SK-N-SH (cell line): ENCODE measurements around the gene SLC26A1. TPM values are rescaled to one million over a fixed set of nuclear protein-coding genes. Genes with fewer than 3 reads are reported as not detected.

Source experiments
- CTCF ChIA-PET: fragments of 300-600, 350-600 bp; formaldehyde crosslinking; extraction: SDS; loops from one replicate; lab custom pipeline; 2021; lab: Yijun Ruan, JAX
- POLR2A ChIA-PET: fragments of 350-600 bp; sonication (Branson Sonifier 250); formaldehyde crosslinking; extraction: SDS; loops from one replicate; lab custom pipeline; 2020; ENCODE audit warnings: antibody characterized with exemption, inconsistent platforms; lab: Yijun Ruan, JAX
- DNase-seq: peaks from one replicate; pipeline ENCODE4 v3.0.0; 2012
- H2AFZ ChIP-seq: fragments of 200-600 bp; sonication (generic); 2 replicates; pipeline ENCODE4 v1.8.1; 2016; ENCODE audit warnings: antibody characterized with exemption, mild to moderate bottlenecking, low read depth
- H3F3A ChIP-seq: fragments of 200-600 bp; sonication (generic); replicated peaks from 2 replicates; pipeline ENCODE3; 2016; ENCODE audit warnings: antibody characterized with exemption, mild to moderate bottlenecking; ENCODE audit not compliant: insufficient read depth
- H3K27ac ChIP-seq, 2 experiments: fragments of 200-500 bp in 1 of 2; fragments of 200-600 bp in 1 of 2; sonication (Bioruptor generic) in 1 of 2; sonication (generic), shearing (Covaris generic) in 1 of 2; 2 replicates each; pipeline versions ENCODE4 v1.5.1 to v1.6.1; 2014 to 2016; ENCODE audit warnings: low read depth in 2 of 2, inconsistent platforms in 1 of 2, low read length in 1 of 2, mild to moderate bottlenecking in 1 of 2, mixed read lengths in 1 of 2
- H3K27me3 ChIP-seq: fragments of 200-600 bp; sonication (generic), shearing (Covaris generic); 2 replicates; pipeline ENCODE4 v1.6.1; 2016; ENCODE audit warnings: mixed run types; ENCODE audit not compliant: insufficient read depth
- H3K36me3 ChIP-seq, 2 experiments: fragments of 200-500 bp in 1 of 2; fragments of 200-600 bp in 1 of 2; sonication (Bioruptor generic) in 1 of 2; sonication (generic) in 1 of 2; replicated peaks in 1 of 2; 2 replicates each; pipeline versions ENCODE3 to v1.5.1; 2014 to 2016; ENCODE audit warnings: low read length in 1 of 2, mild to moderate bottlenecking in 1 of 2; ENCODE audit not compliant: insufficient read depth in 2 of 2, control insufficient read depth in 1 of 2
- H3K4me1 ChIP-seq, 2 experiments: fragments of 200-500 bp in 1 of 2; fragments of 200-600 bp in 1 of 2; sonication (Bioruptor generic) in 1 of 2; sonication (generic), shearing (Covaris generic) in 1 of 2; 2 replicates each; pipeline versions ENCODE4 v1.5.1 to v1.6.1; 2014 to 2016; ENCODE audit warnings: low read depth in 1 of 2, low read length in 1 of 2, mixed run types in 1 of 2; ENCODE audit not compliant: insufficient read depth in 2 of 2, control insufficient read depth in 1 of 2
- H3K4me2 ChIP-seq: fragments of 200-600 bp; sonication (generic), shearing (Covaris generic); 2 replicates; pipeline ENCODE4 v1.6.1; 2017; ENCODE audit warnings: mixed run types
- H3K4me3 ChIP-seq, 2 experiments: fragments of 200-500 bp in 1 of 2; fragments of 200-600 bp in 1 of 2; sonication (Bioruptor generic) in 1 of 2; sonication (generic), shearing (Covaris generic) in 1 of 2; 2 replicates each; pipeline versions ENCODE4 v1.5.1 to v1.8.1; 2014 to 2016; ENCODE audit warnings: low read depth in 2 of 2, inconsistent platforms in 1 of 2, low read length in 1 of 2, mild to moderate bottlenecking in 1 of 2, mixed read lengths in 1 of 2, moderate library complexity in 1 of 2
- H3K79me2 ChIP-seq: fragments of 200-600 bp; sonication (generic); 2 replicates; pipeline ENCODE4 v1.8.1; 2017; ENCODE audit warnings: mild to moderate bottlenecking; ENCODE audit not compliant: insufficient read depth
- H3K9ac ChIP-seq: fragments of 200-600 bp; sonication (generic); 2 replicates; pipeline ENCODE4 v1.6.1; 2017; ENCODE audit warnings: mixed run types
- H3K9me2 ChIP-seq: fragments of 200-600 bp; sonication (generic); 2 replicates; pipeline ENCODE4 v1.6.1; 2017; ENCODE audit warnings: mixed run types
- H3K9me3 ChIP-seq: fragments of 200-600 bp; sonication (generic); 2 replicates; pipeline ENCODE4 v1.6.1; 2017; ENCODE audit warnings: mixed run types, mild to moderate bottlenecking, moderate library complexity
- H4K20me1 ChIP-seq: fragments of 200-600 bp; sonication (generic); 2 replicates; pipeline ENCODE4 v1.6.1; 2017; ENCODE audit warnings: mild to moderate bottlenecking, mixed run types; ENCODE audit not compliant: insufficient read depth
- CHD2 ChIP-seq: fragments of 150-350 bp; IDR thresholded peaks from 2 replicates; pipeline ENCODE4 v1.6.1; 2018; ENCODE audit warnings: low read length; ENCODE audit not compliant: partially characterized antibody
- CTCF ChIP-seq: fragments of 200-600 bp; sonication (generic); IDR thresholded peaks from 2 replicates; pipeline ENCODE4 v1.6.1; 2017; ENCODE audit warnings: antibody characterized with exemption, mild to moderate bottlenecking, moderate library complexity
- ELF1 ChIP-seq: IDR thresholded peaks from 2 replicates; pipeline ENCODE4 v1.4.0; 2012
- EP300 ChIP-seq, 2 experiments: IDR thresholded peaks; 2 replicates each; pipeline versions ENCODE4 v1.4.0 to v1.6.1; 2012; ENCODE audit warnings: borderline replicate concordance in 1 of 2, low read depth in 1 of 2, low read length in 1 of 2
- EZH2phosphoT487 ChIP-seq: fragments of 200-600 bp; sonication (generic); IDR thresholded peaks from 2 replicates; pipeline ENCODE4 v1.6.1; 2017; ENCODE audit warnings: low read depth, mixed run types, mild to moderate bottlenecking, antibody characterized with exemption, moderate library complexity, borderline replicate concordance
- FOXJ3 ChIP-seq: sonication (generic); formaldehyde crosslinking; IDR thresholded peaks from 2 replicates; pipeline ENCODE4 v1.5.1; 2020; ENCODE audit warnings: mild to moderate bottlenecking, missing genetic modification reagents
- FOXM1 ChIP-seq: IDR thresholded peaks from 2 replicates; pipeline ENCODE4 v1.4.0; 2012; ENCODE audit warnings: low read depth, mild to moderate bottlenecking
- GATA2 ChIP-seq: sonication (generic); formaldehyde crosslinking; IDR thresholded peaks from 2 replicates; pipeline ENCODE4 v1.5.0; 2020; ENCODE audit warnings: mild to moderate bottlenecking, missing genetic modification reagents
- IRF3 ChIP-seq: fragments of 150-350 bp; IDR thresholded peaks from 2 replicates; pipeline ENCODE4 v1.6.1; 2016; ENCODE audit warnings: mild to moderate bottlenecking, low read depth, low read length
- JUND ChIP-seq: IDR thresholded peaks from 2 replicates; pipeline ENCODE4 v1.4.0; 2012
- MXI1 ChIP-seq: IDR thresholded peaks from 2 replicates; pipeline ENCODE4 v1.6.1; 2012; ENCODE audit warnings: mild to moderate bottlenecking, low read depth, low read length, improper control_type of control experiment
- RAD21 ChIP-seq: IDR thresholded peaks from 2 replicates; pipeline ENCODE4 v1.6.1; 2012; ENCODE audit warnings: mild to moderate bottlenecking, low read length
- RXRA ChIP-seq: IDR thresholded peaks from 2 replicates; pipeline ENCODE4 v1.4.0; 2012; ENCODE audit warnings: low read depth, mild to moderate bottlenecking, borderline replicate concordance
- SIN3A ChIP-seq: IDR thresholded peaks from 2 replicates; pipeline ENCODE4 v1.6.1; 2012; ENCODE audit warnings: low read depth, mild to moderate bottlenecking, low read length, moderate library complexity, borderline replicate concordance
- TEAD4 ChIP-seq: IDR thresholded peaks from 2 replicates; pipeline ENCODE4 v1.4.0; 2012; ENCODE audit warnings: mild to moderate bottlenecking, borderline replicate concordance; ENCODE audit not compliant: insufficient read depth
- USF2 ChIP-seq: fragments of 150-350 bp; IDR thresholded peaks from 2 replicates; pipeline ENCODE4 v1.6.1; 2017; ENCODE audit warnings: antibody characterized with exemption, low read length, low read depth, borderline replicate concordance
- ZBTB33 ChIP-seq: IDR thresholded peaks from 2 replicates; pipeline ENCODE4 v1.4.0; 2012; ENCODE audit warnings: low read depth, borderline replicate concordance
- WGBS: methylation state at CpG from one replicate; pipeline ENCODE4 v1.1.6; 2017; ENCODE audit warnings: low lambda C conversion rate; 5-methylcytosine and 5-hydroxymethylcytosine counted together
- polyA plus RNA-seq, 3 experiments: library from polyadenylated mRNA; depleted of rRNA; stranded (reverse); fragments of >200 nt; gene quantifications; 2 replicates each; pipeline ENCODE4 v1.2.3, GENCODE V29; 2012

SLC26A1 gene
- polyA plus RNA-seq, 1 of the 3 experiments (the other 2 are of a cell fraction): 0.05 TPM

GRCh38 chr4:984336-985054, 8.7 kb downstream of the SLC26A1 start (continued):
- no peak for TF ChIP-seq ELF1

GRCh38 chr4:982814-983213, 10.4 kb downstream of the SLC26A1 start:
- no peak overlapping the region for H2AFZ ChIP-seq
- ChIA-PET CTCF (no interaction called here), POLR2A (no interaction called here)
- H3K9ac ChIP-seq: no peak overlapping the region
- no peaks in the 10 kb centered on the region for H3K9me3 ChIP-seq
- no peaks in the 10 kb centered on the region for H3F3A ChIP-seq
- TF ChIP-seq RXRA (no peak), JUND (no peak), CTCF (no peak), ELF1 (no peak), CHD2 (no peak), USF2 (no peak), FOXJ3 (CRISPR knock-in tag) (no peak), SIN3A (no peak), ZBTB33 (no peak)
- H3K4me3 ChIP-seq: no peak overlapping the region
- H3K79me2 ChIP-seq: peaks cover 3% of the 10 kb centered on the region
- no peak overlapping the region for H3K27ac ChIP-seq
- 93% methylated on average over 15 of the region's 15 CpGs for WGBS
- H3K36me3 ChIP-seq: no peaks in the 10 kb centered on the region
- H3K4me1 ChIP-seq: peaks cover 11% of the 10 kb centered on the region in 2 experiments; a peak in 2 of 4 replicates
- no peak overlapping the region for H3K4me2 ChIP-seq
- no peaks in the 10 kb centered on the region for H3K9me2 ChIP-seq
- no peak for DNase-seq
- H4K20me1 ChIP-seq: no peaks in the 10 kb centered on the region
- no peaks in the 10 kb centered on the region for H3K27me3 ChIP-seq

GRCh38 chr4:982291-982690, 10.9 kb downstream of the SLC26A1 start:
- Histone ChIP-seq H4K20me1 (no peaks in the 10 kb centered on the region), H3K27ac (no peak overlapping the region), H3K9me2 (no peaks in the 10 kb centered on the region), H2AFZ (no peak overlapping the region), H3K4me2 (no peak overlapping the region), H3F3A (no peaks in the 10 kb centered on the region), H3K9ac (no peak overlapping the region), H3K36me3 (no peaks in the 10 kb centered on the region), H3K79me2 (no peaks in the 10 kb centered on the region; the same call in 1 of the 2 replicates), H3K27me3 (no peaks in the 10 kb centered on the region), H3K4me1 (peaks cover 6 to 10% of the 10 kb centered on the region in 2 experiments; a peak in 2 of 4 replicates), H3K4me3 (no peak overlapping the region), H3K9me3 (no peaks in the 10 kb centered on the region)
- DNase-seq: no peak
- CTCF ChIA-PET: no interaction called here
- POLR2A ChIA-PET: no interaction called here
- no CpG with 5 or more reads among the region's 17 CpGs for WGBS
- TF ChIP-seq FOXJ3 (CRISPR knock-in tag): no peak
- no peak for TF ChIP-seq JUND
- TF ChIP-seq RAD21: no peak
- no peak for TF ChIP-seq EP300 (IDR thresholded peaks at IDR 0.05; ENCODE audit: borderline replicate concordance in 1 of 2, low read depth in 1 of 2, low read length in 1 of 2)
- no peak for TF ChIP-seq FOXM1
- TF ChIP-seq RXRA: no peak
- TF ChIP-seq SIN3A: no peak
- TF ChIP-seq IRF3: no peak
- no peak for TF ChIP-seq MXI1
- no peak for TF ChIP-seq ELF1
- TF ChIP-seq GATA2 (CRISPR knock-in tag): no peak
- no peak for TF ChIP-seq EZH2phosphoT487
- no peak for TF ChIP-seq TEAD4
